Panc1 (cell line): ENCODE measurements around the gene SLC6A17.

ENCODE experiments used
- POLR2AphosphoS5 ChIP-seq: IDR thresholded peaks from 2 replicates; pipeline ENCODE4 v1.6.1; 2012; ENCODE audit warnings: mild to moderate bottlenecking, low read depth, low read length, moderate library complexity
- TCF7L2 ChIP-seq: IDR thresholded peaks from 2 replicates; pipeline ENCODE4 v1.6.1; 2011; ENCODE audit warnings: mild to moderate bottlenecking, low read depth, low read length, inconsistent platforms
- TF ChIP-seq, protein P1 (sequence below): fragments of 450-650 bp; IDR thresholded peaks from 2 replicates; pipeline ENCODE4 v1.5.1; 2017; ENCODE audit warnings: mild to moderate bottlenecking
- TF ChIP-seq, protein P2 (sequence below), 2 experiments: IDR thresholded peaks; 2 replicates each; pipeline ENCODE4 v1.6.1; 2011 to 2012; ENCODE audit warnings: low read depth in 2 of 2, control low read depth in 1 of 2, low read length in 1 of 2, mild to moderate bottlenecking in 1 of 2, moderate library complexity in 1 of 2; ENCODE audit not compliant: insufficient read depth in 1 of 2

DNA sequence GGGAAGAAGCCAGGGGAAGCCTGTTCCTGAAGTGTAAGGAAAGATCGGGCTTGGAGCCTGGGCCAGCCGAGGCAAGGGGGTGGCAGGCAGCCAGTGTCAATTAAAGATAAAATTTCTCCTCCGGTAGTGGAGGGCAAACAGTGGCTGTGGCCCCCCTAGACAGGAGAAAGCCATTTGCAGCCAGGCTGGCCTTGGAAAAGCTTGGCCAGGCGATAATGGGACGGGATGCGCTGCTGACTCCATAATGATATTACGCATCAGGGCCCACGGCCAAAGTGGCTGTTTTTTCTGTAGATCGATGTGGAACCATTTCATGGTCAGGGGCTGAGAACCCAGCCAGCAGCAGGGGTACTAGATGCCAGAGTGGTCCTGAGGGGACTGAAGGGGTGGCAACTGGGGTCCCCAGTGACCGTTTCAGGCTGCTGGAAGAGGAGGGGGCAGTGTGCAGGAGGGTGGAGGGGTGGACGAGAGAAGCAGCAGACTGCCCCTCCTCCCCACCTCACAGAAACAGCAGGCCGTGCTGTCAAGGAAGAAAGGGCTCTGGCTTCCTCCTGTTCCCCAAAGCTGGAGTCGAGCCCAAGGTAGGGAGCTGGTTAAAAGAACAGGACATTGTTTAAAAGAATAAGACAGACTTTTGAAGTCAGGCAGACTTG is 85.0 kb downstream of the SLC6A17 start:
- TF ChIP-seq, protein P1, sequence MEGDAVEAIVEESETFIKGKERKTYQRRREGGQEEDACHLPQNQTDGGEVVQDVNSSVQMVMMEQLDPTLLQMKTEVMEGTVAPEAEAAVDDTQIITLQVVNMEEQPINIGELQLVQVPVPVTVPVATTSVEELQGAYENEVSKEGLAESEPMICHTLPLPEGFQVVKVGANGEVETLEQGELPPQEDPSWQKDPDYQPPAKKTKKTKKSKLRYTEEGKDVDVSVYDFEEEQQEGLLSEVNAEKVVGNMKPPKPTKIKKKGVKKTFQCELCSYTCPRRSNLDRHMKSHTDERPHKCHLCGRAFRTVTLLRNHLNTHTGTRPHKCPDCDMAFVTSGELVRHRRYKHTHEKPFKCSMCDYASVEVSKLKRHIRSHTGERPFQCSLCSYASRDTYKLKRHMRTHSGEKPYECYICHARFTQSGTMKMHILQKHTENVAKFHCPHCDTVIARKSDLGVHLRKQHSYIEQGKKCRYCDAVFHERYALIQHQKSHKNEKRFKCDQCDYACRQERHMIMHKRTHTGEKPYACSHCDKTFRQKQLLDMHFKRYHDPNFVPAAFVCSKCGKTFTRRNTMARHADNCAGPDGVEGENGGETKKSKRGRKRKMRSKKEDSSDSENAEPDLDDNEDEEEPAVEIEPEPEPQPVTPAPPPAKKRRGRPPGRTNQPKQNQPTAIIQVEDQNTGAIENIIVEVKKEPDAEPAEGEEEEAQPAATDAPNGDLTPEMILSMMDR: no peak
- TF ChIP-seq POLR2AphosphoS5 (no peak), TCF7L2 (no peak)
- TF ChIP-seq, protein P2, sequence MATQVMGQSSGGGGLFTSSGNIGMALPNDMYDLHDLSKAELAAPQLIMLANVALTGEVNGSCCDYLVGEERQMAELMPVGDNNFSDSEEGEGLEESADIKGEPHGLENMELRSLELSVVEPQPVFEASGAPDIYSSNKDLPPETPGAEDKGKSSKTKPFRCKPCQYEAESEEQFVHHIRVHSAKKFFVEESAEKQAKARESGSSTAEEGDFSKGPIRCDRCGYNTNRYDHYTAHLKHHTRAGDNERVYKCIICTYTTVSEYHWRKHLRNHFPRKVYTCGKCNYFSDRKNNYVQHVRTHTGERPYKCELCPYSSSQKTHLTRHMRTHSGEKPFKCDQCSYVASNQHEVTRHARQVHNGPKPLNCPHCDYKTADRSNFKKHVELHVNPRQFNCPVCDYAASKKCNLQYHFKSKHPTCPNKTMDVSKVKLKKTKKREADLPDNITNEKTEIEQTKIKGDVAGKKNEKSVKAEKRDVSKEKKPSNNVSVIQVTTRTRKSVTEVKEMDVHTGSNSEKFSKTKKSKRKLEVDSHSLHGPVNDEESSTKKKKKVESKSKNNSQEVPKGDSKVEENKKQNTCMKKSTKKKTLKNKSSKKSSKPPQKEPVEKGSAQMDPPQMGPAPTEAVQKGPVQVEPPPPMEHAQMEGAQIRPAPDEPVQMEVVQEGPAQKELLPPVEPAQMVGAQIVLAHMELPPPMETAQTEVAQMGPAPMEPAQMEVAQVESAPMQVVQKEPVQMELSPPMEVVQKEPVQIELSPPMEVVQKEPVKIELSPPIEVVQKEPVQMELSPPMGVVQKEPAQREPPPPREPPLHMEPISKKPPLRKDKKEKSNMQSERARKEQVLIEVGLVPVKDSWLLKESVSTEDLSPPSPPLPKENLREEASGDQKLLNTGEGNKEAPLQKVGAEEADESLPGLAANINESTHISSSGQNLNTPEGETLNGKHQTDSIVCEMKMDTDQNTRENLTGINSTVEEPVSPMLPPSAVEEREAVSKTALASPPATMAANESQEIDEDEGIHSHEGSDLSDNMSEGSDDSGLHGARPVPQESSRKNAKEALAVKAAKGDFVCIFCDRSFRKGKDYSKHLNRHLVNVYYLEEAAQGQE (IDR thresholded peaks at IDR 0.05; ENCODE audit: insufficient read depth in 1 of 2, low read depth in 2 of 2, low read length in 1 of 2): no peak
